ENCODE data around the gene CCDC15.

The CCDC15 gene

DNA sequence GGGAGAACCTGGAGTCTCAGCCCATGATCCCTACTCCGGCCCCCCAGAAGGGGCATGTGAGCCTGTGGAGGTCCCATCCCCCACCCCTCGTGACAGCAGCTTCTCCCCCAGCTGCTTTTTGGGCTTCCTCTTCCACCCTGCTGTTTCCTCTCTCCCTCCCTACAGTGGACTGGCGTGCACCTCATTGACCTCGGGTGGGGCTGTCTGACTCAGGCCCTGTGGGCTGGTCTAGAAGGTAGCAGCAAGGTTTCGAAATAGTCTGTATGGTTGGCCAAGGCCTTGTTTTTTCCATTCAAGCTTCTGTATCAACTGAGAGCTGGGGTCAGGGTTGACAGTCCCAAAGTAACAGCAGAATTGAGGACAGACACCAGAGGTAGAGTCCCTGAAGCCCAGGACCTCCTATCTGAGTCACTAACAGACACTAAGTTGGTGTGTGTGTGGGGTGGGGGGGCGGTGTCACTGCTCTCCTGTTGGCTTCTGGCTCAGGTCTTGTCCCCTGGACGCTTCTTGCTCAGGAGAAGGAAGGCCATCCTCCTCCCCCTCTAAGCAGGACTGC, 116.8 kb downstream of the CCDC15 start:
- peak; percentile 89 for DNase-seq

- DNase-seq, result no peak
These were observed 117.4 kb downstream of the CCDC15 start for GRCh38 chr11:125071435-125071834.

DNA sequence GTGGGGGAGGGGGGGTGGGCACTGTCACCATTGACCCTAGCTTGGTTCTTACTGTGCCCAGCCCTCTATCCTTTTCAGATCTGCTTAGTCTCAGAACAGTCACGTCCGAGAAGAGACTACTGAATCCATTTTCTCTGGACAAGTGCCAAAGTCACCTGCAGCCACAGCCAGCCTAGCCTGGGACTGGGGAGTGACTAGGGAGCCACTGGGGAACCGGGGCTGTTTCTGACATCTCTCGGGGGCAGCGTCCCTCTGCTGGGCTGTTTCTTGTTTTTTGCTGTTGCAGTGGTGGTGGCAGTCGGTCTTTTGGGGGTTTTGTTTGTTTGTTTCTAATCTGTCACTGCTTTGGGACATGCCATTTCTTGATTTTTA, 117.8 kb downstream of the CCDC15 start:
- no peak for DNase-seq

- DNase-seq, result no peak
These were observed 118.4 kb downstream of the CCDC15 start for GRCh38 chr11:125072218-125072960.

- no peak for DNase-seq
These were observed 119.1 kb downstream of the CCDC15 start for GRCh38 chr11:125072961-125073590.

- no peak for DNase-seq
These were observed 119.8 kb downstream of the CCDC15 start for GRCh38 chr11:125073616-125074483.

DNA sequence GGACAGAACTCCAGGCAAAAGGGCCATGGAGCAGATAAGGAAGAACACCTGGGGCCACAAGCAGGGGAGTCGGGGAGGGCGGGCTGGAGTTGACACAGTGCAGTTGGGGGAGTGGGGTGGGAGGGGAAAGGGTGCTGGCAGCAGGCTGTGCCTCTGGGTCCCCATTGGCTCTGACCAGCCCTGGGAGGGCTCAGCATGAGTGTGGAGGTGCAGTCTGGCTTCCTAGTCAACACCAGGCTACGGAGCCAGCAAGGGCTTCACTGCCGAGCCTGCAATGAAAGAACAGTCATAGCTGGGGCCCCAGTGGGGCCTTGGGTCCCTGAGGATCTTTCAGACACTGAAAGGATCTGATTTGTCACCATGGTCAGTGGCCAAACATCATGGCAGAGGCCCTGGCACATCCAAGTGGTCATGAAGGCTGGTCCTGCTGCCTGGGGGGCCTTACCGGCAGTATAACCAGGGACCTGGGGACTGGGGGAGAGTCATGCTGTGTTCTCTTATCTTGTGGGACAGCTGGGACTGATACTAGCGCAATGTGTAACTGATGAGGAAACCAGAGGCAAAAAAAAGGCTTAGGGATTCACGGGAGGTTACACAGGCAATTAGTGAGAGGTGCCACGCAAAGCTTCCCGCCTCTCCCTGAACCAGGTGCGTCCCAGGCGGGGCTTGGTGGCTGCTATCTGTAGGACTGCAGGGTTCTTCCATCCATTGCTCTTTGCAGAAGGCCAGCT, 120.7 kb downstream of the CCDC15 start:
- DNase-seq, result no peak

GRCh38 chr11:125075242-125075625, 121.2 kb downstream of the CCDC15 start:
- DNase-seq, result no peak

DNA sequence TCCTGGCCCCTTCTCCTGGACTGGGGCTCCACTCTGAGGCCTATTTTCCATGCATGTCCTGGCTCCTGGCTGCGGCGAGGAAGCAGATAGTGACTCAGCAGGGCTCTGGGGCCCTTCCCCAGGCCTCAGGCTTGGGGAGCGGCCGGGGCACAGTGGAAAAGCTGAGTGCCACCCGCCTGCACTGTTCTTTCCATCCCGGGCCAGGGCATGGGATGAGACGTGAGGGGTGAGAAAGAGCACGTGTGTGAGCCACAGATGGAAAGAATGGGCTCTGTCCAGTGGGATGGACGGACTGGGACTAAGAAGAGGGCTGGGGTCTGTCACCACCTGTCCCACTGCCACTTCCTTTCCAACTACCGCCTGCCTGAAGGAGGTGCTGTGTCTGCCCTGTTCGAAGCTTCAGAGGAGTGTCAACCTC, 121.9 kb downstream of the CCDC15 start:
- DNase-seq, result no peak

GRCh38 chr11:125076378-125076945, 122.5 kb downstream of the CCDC15 start:
- DNase-seq, result no peak

DNA sequence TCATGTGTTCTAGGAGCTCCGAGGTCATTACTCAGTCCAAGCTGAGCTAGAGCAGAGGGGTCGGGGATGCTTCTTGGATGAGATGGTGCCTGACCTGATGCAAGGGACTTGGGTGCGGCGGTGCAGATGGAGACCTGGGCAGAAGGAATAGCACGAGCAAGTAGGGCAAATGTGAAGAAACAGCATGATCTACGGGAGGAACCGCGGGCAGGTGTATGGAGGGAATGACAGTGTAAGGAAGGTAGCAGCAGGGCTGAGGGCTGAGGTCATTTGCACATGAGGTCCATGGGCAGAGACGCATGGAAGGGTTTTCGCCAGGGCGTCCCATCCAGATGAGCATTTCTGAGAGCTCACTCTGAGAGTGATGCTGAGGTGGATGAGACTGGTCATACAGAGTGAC, 124.0 kb downstream of the CCDC15 start:
- DNase-seq, result no peak

DNA sequence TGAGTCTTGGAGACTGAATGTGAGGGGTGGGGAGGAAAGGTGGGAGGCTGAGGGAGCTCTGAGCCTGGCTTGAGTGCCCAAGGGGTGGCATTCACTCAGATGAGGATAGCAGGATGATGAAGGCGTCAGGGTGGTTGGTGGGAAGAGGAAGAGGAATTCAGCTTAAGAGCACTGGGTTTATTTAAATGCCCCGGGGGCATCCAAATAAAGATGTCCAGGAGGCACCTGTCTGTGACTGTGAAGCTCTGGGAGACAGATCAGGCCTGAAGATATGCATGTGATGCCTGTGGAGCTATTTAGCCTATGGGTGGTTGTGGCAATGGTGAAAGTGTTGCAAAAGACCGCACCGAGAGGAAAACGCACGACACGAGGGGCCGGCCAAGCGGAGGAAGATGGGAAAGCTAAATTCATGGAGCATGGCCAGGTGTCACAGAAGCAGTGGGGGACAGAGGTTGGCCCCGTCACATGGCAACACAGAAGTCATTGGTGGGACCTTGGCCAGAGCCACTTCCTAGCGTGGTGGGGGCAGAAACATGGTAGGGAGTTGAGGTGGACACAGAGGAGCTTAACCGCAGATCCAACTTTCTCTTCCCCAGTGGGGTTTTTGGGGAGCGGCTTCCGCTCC, 124.6 kb downstream of the CCDC15 start:
- no peak for DNase-seq

DNA sequence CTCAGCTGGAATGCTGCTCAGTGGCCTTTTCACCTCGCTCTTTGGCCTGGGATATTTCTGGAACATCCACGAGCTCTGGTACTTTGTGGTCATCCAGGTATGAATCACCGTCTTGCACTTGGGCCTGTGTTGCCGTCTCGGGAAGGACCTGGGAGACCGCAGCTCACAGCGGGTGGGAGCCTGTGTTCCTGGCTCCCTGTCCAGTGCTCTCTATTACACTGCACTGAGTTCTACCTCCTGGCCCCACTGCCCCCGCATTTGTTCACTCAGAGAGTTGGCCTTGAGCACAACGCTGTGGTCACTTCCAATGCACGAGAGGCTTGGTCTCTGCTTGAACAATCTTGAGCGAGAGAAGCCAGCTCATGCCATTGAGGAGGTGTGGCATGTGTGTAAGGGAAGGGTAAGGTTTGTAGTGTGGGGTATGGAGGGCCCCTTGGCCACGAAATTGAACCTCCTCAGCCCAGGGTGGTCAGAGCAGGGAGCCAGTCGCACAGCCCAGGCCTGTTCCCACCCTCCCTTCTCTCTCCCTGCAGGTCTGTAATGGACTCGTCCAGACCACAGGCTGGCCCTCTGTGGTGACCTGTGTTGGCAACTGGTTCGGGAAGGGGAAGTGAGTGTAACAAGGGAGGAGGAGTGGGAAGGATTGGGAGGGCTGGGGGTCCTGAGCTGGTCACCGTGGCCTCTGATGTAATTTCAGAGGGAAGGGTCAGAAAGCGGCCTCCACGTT, 125.3 kb downstream of the CCDC15 start:
- no peak for DNase-seq

DNA sequence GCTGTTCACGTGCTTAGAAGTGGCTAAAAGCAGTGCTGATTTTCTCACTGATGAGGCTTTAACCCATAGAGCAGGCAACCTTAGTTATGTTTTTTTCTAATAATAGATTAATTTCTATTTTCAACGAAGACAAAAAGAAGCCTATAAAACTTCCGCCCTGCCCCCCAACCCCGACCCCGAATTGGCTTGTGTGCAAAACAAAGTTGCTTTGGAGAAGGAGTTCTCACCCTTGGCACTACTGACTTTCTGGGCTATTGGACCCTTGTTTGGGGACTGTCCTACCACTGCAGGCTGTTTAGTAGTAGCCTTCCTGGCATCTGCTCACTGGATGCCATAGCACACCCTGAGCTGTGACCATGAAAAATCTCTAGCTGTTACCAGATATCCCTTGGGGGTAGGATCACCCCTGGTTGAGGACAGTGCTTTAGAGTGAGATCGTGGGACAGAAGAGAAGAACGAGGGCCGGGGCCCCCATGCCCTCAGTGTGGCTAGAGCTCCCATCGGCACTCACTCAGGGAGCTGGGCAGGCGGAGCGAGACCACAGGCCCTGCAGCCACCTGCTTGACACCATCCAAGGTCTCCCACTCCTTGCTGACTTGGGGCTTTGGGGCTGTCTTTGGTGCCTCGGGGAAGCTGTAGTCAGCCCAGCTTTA, 126.0 kb downstream of the CCDC15 start:
- DNase-seq, result no peak

DNA sequence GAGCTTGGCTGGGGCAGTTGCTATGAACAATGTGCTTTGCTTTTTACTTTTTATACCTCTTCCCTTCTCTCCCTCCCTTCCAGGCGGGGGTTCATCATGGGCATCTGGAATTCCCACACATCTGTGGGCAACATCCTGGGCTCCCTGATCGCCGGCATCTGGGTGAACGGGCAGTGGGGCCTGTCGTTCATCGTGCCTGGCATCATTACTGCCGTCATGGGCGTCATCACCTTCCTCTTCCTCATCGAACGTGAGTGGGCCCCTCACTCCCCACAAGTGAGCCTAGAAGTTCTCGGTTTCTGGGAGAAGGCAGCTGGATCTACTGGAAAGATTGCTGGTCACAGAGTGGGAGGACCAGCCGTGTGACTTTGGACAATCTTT, 126.5 kb downstream of the CCDC15 start:
- no peak for DNase-seq

DNA sequence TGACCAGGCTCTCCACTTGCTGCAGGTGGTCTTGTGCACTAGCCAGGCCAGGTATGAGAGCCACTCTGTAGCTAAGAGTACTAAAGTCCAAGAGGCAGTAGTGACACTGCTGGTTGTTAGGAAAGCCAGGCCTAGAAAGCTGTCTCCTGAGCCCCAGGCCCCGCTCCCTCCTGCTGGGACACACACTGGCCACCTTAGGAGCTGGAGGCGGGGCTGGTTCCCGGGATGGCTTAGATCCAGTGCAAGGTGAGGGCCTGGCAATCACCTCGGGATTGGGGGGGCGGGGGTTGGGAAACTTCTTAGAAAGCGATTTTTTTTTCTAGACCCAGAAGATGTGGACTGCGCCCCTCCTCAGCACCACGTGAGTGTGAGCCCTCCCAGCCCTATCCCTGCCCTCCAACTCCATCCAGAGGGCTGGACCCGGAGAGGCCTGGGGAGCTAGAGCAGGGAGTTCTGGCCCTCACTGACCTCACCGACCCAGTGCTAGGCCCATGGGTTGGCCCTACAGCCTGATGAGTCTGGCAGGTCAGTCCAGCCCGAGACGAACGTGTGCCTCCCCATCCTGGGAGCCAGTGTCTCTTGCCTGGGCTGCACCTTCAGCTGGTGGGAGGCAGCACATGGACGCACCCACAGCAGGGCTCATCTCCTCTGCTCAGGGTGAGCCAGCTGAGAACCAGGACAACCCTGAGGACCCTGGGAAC, 127.2 kb downstream of the CCDC15 start:
- DNase-seq, result no peak

- DNase-seq, result no peak
These were observed 128.0 kb downstream of the CCDC15 start for GRCh38 chr11:125082040-125082439.

DNA sequence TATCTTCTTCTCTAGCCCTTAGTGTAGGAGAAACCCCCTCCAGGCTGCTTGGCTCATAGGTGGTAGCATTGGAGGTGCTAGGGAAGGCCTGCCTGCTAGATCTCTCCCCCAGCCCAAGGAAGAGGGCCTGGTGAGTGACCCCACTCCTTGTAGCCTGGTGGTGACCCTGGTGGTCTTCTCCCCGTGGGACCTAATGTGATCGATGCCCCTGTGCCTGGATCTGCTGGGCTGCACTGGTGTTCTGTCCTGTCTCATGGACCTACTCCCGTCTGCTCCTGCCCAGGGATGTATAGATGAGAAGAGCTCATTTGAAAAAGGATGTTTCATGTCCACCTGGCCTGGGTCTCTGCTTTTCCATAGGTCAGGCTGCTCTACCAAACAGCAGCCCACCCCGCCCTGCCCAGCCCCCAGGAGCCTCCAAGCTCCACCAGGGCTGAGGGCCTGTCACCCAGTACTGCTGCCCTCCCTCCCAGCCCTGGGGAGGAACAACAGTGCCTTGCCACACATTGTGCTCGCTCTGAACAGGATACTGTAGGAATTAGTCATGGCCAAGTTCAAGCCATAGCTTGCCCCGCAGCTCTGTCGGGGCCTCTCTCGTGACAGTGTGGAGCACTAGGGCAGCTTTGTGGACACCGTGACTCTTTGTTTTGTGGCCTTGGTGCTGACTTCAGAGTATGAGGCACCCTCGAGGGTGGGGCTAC, 128.8 kb downstream of the CCDC15 start:
- DNase-seq, result no peak

DNA sequence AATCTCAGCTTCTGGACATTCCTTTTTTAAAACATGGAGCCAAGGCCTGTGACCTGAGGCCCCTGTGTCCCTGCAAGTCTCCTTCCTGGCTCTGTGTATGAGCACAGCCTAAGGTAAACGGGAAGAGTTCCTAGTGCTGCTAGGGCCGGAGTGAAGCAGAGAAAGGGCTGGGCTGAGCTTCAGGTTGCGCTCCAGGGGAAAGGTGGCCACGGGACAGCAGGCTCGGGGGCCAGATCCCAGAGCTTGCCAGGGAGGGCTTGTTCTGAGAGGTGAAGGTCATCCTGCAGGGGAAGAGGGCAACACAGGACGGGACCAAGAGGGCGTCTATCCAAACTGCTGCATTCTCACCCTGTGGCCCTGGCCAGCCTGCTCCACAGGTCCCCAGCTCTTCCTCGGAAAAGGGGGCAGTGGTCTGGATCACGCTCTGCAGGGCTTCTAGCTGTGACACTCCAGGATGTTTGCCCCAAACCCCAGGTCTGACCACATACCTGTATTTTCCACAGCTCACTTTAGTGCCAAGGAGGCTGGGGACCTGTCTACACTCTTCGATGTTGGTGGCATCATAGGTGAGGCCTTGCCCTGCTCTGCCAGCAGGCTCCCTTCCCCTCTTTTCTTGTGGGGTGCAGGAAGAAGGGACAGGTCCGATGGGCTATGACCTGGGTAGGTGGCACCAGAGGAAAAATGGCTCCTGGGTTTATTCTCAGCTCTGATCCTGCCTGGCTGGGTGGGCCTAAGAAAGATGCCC, 129.5 kb downstream of the CCDC15 start:
- no peak for DNase-seq

Data from hematopoietic multipotent progenitor cell treated with erythropoietin and hydrocortisone succinate and interleukin-3 and kit ligand, for 4 days (in vitro differentiated cells).